T-helper 2 cell (primary cell): ENCODE results near the gene CIAO3.
"Not testable (repeated sequence)": the region's sequence is repeated elsewhere in the genome, so short reads cannot be mapped to it uniquely, and the experiment has no call there.

Experiments used
- DNase-seq, 5 experiments: peaks; one replicate each; pipeline versions ENCODE4 v3.0.0 to v3.0.0-alpha.2; 2012 to 2022
- total RNA-seq, 2 donors: gene quantifications; one replicate each; lab custom pipeline; 2026; lab: John Stamatoyannopoulos, UW

The CIAO3 gene
- total RNA-seq: 21.5 to 25.1 reads per million in 2 donors

DNA sequence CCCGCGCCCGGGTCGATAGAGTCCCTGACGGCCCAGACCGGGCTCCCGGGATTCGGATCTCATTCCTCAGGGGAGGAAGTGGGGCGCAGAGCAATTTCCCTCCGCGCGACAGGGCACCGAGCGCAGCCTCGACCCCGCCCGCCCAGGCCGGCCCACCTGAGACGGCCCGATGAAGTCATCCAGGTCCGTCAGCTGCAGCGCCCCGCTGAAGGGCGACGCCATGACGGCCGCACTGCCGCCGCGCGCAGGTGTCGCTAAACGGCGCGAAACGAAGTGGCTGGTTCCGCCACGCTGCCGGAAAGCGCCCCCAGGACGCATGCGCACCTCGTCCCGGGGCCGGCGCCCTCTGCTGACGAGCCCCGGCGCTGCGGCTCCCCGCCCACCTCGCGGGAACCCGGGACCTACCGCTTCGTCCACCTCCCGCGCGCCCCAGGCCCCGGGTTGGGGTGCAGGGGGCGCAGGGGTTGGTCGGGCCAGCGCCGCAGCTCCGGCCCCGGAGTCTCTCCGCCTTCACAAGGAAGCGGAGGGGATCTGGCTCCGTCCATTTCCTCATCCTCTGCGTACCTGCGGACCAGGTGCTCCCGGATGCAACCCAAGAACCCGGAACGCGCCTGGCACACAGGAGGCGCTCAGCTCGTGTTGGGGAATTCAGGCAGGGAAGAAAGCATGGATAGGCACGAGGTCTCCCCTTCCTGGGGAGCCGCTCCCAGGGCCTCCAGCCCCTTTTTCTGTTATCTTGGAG is at the start of gene CIAO3:
CIAO3 (minus strand) TSS at position 234 of the 742 bp plus-strand sequence; CDS start at position 222, 12 bp downstream.
- DNase-seq: peak; percentile 83 to 94 (median 86)

- DNase-seq: no peak
These were observed 49.3 kb upstream of the CIAO3 start for GRCh38 chr16:790086-790485.

- DNase-seq: no peak
These were observed 48.5 kb upstream of the CIAO3 start for GRCh38 chr16:789191-789850.

DNA sequence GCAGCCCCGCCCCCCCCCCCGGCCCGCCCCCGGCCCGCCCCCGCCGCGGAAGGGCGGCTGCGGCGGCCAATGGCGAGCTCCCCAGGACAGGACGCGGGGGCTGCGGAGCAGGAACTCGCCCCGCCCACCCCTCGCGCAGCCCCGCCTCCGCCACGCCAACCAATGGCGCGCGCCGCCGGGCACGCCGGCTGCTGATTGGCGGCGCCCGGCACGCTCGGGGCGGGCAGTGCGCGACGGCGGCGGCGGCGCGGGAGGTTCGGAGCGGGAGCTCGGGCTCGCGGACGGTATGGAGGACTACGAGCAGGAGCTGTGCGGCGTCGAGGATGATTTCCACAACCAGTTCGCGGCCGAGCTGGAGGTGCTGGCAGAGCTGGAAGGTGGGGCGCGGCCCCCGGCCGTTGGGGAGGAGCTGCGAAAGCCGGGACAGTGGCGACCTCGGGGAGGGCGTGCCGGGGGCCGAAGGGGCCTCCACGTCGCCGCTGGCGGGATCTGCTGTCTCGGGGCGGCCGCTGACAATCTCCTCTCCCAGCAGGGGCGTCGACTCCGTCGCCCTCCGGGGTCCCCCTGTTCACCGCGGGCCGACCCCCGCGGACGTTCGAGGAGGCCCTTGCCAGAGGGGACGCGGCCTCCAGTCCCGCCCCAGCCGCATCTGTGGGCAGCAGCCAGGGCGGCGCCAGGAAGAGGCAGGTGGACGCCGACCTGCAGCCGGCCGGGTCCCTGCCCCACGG is 47.8 kb upstream of the CIAO3 start, which contains the start of gene CHTF18:
CHTF18 (plus strand) TSS at position 222 of the 728 bp plus-strand sequence; CDS start at position 287, 65 bp downstream.
- DNase-seq: peak; percentile 88 to 96 (median 94)

DNA sequence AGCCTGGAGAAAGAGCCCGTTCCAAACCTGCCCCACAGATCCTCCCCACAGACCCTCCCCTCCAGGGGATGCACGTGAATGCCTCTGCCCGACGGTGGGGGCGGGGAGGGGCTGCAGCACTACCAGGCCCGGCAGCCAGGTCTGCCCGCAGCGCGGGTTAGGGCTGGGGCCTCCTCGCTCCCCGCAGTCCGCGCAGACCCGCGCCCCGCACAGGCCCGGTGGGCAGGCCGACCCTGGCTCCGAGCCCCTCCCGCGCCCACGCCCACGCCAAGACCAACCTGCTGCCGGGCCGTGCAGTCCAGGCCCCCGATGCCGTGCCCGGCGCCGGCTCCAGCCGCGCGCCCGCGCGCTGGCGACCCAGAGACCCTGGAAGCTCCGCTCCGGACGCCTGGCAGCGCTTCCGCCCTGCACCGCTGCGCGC is 47.2 kb upstream of the CIAO3 start, which contains the start of gene RPUSD1:
RPUSD1 (minus strand) TSS at position 404 of the 421 bp plus-strand sequence. CDS start 644 bp downstream, outside the sequence.
- no peak for DNase-seq

DNA sequence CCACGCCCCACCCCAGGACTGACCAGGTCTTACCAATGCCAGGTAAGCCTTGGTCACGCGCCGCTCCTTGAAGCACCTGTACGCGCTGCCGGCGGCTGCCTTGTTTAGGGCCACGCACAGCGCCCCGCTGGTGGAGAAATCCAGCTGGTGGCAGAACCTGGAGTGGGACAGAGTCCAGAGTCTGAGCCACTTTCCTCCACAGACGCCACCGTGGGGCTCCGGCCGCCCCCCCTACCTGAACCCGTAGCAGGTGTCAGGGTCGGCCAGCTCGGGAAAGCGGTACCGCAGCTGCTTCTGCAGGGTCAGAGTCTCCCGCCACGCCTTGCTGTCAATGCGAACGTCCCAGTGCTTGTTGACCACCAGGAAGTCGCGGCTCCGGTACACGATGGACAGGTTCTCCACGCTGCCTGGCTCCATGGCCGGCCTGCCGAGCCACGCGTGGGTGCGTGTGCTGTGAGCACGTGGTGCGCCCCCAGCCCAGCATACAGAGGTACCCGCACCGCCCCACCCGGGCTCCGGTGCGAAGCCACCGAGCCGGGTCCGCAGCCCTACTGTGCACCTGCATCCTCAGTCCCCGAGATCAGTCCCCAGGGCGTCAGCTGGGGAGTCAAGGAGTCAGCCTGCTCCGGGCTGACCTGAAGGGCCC is 46.6 kb upstream of the CIAO3 start:
- DNase-seq: no peak

DNA sequence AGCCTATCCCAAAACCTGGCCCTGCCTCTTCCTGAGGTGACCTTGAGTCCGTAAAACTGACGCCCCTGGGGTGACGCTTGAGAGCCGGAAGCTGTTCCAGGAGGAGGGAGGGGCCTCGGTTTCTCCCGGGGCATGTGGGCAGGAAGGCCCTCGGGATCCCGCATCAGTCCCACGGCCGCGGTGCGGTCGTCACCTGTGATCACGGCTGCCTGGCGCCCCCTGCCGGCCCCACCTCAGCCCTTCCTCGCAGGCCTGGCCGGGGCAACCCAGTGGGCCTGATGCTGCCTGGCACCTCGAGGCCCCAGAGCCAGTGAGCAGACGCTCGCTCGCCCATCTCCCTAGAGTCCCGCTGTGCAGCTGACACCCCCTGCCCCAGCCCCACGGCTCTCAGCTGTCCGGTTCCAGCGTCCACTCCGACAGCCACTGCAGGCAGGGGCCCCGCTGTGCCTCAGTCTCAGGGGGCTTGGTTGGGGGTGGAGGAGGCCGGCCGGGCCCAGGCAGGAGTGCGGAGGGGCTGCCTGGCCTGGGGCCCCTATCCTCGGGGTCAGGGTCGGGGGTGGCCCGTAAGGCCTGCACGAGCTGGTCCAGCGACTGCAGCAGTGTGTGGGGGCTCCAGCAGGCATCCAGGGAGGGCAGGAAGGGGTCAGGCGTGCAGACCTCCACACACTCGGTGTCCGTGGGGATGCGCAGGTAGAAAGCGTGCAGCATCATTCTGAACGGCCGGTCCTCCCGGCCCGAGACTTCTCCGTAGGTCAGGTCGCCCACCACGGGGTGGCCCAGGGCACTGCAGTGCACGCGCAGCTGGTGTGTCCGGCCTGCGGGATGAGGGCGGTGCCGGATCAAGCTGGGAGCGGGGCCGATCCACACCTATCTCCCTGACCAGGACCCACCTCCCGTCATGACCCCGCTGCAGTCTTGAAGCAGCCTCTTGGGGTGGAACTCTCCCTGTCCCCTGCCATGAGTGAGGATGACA is 45.1 kb upstream of the CIAO3 start:
- peak; percentile 49 to 66 (median 60) for DNase-seq

DNA sequence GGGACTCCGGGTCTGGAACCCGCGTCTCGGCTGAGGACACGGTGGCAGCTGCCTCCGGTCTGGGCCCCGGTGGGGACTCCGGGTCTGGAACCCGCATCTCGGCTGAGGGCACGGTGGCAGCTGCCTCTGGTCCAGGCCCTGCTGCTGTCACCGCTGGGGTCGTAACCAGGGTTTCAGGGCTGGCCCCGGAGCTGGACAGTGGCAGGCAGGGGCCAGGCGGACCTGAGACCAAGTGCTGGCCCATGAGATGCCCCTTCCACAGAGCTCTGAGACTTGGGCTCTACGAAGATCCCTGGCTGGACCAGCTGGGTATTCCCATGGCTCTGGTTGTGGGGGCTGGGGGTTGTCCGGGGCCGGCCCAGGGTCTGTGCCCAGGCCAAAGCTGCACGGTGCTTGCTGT is 43.6 kb upstream of the CIAO3 start:
- no peak for DNase-seq

DNA sequence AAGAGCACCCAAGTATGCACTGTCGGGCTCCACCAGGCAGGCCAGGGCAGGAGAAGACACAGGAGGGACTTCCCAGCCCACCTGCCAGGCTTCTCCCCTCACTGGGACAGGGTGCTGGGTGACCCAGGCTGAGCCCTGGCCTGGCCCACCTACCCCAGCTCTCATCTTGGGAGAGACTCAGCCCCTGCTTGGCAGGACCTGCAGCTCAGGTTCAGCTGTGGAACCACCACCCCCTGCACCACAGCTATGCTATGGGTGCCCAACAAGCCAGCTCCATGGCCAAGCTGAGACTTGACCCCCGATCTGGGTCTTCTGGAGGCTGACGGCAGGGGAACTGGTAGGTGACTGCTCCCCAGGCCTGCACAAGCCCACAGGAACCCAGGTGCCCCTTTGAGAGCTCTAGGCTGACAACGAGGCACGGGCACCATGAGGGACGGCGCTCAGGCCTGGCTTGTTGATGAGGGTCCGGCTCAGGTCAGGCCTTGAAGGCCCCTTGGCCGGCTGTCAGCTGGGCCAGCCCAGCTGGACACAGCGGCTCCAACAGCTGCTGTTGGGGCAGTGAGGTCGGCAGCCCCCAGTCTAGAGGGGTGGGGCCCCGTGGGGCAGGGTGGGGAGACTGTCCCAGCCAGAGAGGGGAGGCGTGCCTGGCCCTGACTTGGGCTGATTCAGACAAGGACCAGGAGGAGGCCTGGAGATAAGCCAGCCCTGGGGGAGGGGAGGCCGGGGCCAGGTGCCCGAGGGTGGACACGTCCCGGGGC is 42.8 kb upstream of the CIAO3 start:
- DNase-seq: no peak

DNA sequence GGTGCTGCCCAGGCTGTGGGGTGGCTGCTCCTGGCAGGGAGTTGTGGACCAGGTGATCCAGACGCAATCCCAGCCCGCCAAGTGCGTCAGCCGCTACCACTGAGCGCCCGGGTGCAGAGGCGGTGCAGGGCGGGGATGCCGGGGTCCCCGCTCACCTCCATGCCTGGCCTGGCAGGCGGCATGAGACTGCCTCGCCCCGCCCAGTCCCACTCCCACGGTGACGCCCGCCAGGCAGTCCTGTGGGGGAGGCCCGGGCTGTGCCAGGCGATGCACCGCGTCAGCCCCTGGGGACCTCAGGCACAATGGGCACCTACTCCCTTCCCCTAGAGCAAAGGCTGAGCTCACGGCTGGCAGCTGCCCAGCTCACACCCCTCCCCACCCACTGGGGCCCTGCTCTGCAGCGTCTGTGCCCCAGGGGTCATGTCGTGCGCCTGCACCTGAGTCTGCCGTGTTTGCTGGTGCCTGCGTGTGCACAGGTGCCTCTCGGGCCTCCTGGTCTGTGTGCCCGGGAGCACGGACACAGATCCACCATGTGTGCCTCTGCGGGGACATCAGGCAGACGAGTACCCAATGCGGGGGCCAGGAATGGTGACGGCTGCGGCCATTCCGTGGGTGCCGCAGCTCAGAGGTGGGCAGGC is 42.1 kb upstream of the CIAO3 start:
- no peak for DNase-seq

- DNase-seq: no peak
These were observed 41.5 kb upstream of the CIAO3 start for GRCh38 chr16:782258-782657.

DNA sequence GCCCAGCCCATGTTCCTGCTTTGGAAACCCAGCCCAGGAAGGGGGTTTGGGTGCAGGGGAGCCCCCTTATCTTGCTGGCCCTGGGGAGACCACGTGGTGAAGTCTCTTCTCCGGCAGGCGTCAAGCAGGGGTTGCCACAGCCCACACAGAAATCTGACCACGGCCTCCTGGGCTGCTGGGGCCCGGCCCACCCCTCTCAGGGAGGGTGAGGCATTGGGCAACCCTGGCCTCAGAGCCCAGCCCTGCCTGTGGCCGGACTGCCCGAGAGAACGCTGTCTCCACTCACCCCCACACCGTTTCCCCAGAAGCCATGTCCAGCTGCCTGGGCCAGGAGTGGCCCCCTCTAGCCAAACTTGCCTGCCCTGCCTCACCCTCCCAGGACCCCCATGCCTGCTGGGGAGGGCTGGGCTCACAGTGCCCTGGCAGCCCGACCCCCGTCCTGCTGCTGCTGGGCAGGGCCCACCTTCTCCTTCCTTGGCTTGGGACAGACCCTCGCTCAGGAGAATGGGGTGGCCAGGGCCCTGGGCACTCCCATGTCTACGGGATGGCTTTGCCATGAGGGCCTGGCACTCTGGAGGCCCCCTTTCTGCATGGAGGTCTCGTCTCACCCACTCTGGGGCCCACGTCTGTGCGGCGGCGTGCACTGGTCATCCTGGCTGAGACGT is 40.7 kb upstream of the CIAO3 start:
- DNase-seq: no peak

- DNase-seq: no peak
These were observed 39.5 kb upstream of the CIAO3 start for GRCh38 chr16:780296-780695.

DNA sequence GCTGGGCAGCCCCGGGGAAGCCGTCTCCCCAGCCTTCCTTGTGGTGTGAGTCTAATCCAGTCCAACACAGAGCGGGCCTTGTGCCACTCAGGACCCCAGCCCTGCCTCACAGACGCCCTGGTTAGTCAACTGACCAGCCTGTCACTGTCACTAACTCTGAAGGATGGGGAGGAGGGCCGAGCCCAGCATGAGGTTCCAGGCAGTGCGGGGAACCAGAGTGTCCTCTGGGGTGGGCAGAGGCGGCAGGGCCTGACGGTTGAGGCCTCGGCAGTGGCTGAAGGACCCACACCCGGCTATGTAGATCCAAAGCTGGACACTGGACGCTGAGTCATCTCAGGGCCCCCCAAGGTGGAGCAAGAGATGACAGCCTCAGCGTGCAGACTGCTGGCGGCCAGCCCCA is 38.8 kb upstream of the CIAO3 start:
- no peak for DNase-seq

GRCh38 chr16:778909-779527 is 38.2 kb upstream of the CIAO3 start:
- no peak for DNase-seq

DNA sequence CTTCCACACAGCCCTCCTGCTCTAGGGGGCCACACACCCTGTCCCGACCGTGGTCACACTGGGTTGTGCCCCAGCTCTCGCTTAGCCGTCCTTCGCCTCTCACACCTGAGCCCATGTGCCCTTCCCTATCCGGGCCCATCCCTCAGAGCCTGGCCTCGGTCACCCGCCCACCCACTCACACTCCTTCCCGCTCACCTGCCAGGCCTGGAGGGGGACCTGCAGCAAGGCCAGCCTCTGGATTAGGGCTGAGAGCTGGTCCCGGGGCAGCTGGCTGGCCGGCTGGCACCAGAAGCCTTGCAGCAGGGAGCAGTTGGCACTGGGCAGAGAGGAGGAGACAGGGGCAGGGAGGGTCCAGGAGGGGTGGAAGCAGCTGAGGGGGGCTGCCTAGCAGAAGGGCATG is 37.6 kb upstream of the CIAO3 start:
- DNase-seq: no peak

DNA sequence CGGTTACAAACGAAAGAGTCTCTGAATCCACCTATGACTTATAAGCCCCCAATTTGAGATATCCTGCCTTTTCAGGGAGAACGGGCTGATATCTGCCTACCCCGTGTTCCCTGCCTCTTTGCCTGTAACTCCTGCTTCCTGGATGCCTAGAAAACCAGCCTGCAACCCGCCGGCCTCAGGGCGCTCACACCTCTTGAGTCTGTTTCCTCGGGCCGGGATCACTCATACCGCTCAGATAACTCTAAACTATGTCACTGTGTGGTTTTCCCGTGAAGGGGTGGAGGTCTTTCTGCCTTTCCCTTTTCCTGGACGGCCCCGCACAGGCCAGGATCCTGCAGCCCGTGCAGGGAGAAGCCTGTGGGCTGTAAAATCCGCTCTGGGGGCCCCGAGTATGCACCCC is 37.0 kb upstream of the CIAO3 start:
- DNase-seq: no peak

DNA sequence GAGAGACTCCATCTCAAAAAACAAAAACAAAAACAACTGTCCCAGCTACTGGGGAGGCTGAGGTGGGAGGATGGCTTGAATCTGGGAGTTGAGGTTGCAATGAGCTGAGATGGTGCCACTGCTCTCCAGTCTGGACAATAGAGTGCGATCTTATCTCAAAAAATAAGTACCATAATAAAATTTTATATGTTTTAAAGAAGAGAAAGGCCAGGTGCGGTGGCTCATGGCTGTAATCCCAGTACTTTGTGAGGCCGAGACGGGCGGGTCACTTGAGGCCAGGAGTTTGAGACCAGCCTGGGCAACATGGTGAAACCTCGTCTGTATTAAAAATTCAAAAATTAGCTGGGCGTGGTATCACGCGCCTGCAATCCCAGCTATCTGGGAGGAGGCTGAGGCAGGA is 36.0 kb upstream of the CIAO3 start:
- DNase-seq: no peak

DNA sequence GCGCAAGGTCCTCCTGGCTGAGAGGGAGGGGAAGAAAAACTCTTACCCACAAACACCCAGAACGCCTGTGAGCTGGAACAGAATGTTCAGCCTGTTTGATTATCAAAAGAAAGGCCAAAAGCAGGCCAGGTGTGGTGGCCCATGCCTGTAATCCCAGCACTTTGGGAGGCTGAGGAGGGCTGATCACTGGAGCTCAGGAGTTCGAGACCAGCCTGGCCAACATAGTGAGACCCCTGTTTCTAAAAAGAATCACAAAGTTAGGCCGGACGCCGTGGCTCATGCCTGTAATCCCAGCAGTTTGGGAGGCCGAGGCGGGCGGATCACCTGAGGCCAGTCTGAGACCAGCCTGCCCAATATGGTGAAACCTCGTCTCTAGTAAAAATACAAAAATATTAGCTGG is 35.5 kb upstream of the CIAO3 start:
- DNase-seq: not testable (repeated sequence)
